DOHH2 (cell line): Measurements from ENCODE around the gene TMEM203.

Source experiments
- EZH2phosphoT487 ChIP-seq: fragments of 200-600 bp; sonication (generic); IDR thresholded peaks from 2 replicates; pipeline ENCODE4 v1.6.1; 2017; ENCODE audit warnings: borderline replicate concordance, mild to moderate bottlenecking, antibody characterized with exemption, low read length, moderate library complexity, mixed read lengths
- TF ChIP-seq, protein P1 (sequence below): fragments of 200-600 bp; sonication (generic); IDR thresholded peaks from one replicate; pipeline ENCODE4 v1.5.1; 2014; ENCODE audit warnings: antibody characterized with exemption, mild to moderate bottlenecking, low read depth, low read length; ENCODE audit not compliant: poor library complexity, severe bottlenecking

GRCh38 chr9:137228506-137228967, 23.1 kb upstream of the TMEM203 start:
- TF ChIP-seq, protein P1, sequence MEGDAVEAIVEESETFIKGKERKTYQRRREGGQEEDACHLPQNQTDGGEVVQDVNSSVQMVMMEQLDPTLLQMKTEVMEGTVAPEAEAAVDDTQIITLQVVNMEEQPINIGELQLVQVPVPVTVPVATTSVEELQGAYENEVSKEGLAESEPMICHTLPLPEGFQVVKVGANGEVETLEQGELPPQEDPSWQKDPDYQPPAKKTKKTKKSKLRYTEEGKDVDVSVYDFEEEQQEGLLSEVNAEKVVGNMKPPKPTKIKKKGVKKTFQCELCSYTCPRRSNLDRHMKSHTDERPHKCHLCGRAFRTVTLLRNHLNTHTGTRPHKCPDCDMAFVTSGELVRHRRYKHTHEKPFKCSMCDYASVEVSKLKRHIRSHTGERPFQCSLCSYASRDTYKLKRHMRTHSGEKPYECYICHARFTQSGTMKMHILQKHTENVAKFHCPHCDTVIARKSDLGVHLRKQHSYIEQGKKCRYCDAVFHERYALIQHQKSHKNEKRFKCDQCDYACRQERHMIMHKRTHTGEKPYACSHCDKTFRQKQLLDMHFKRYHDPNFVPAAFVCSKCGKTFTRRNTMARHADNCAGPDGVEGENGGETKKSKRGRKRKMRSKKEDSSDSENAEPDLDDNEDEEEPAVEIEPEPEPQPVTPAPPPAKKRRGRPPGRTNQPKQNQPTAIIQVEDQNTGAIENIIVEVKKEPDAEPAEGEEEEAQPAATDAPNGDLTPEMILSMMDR = no peak
- TF ChIP-seq EZH2phosphoT487 = no peak
